Naive thymus-derived CD8-positive, alpha-beta T cell (primary cell): ENCODE measurements around the gene EDN3. TPM values are rescaled to one million over a fixed set of nuclear protein-coding genes. Genes with fewer than 3 reads are reported as not detected.

Experiments used
- ATAC-seq, 2 donors: fragments of 150-1000 bp; cut with Tn5 transposase in 1 of 2; sonication (Bioruptor Pico), chemical (Tn5 transposase) in 1 of 2; 1 replicate in 1 of 2; 2 replicates in 1 of 2; pipeline ENCODE4 v1.10.0; 2021; ENCODE audit warnings: mild to moderate bottlenecking in 2 of 2, moderate library complexity in 2 of 2
- POLR2A ChIA-PET: fragments of 350-600 bp; sonication (Branson Sonifier 250); formaldehyde crosslinking; loops from one replicate; lab custom pipeline; 2021; ENCODE audit warnings: antibody characterized with exemption; lab: Charles Lee
- DNase-seq, 10 donors: peaks; one replicate each; pipeline versions ENCODE4 v3.0.0 to v3.0.0-alpha.2; 2020 to 2022
- H3K27ac Mint-ChIP-seq, 10 donors: one replicate each; pipeline ENCODE4 v1.8.0; 2020 to 2022; ENCODE audit warnings: mild to moderate bottlenecking in 10 of 10, mixed read lengths in 10 of 10, moderate library complexity in 4 of 10, inconsistent platforms in 1 of 10
- H3K27me3 Mint-ChIP-seq, 5 donors: one replicate each; pipeline ENCODE4 v1.8.0; 2021 to 2022; ENCODE audit warnings: mixed read lengths in 5 of 5
- H3K36me3 Mint-ChIP-seq, 3 donors: one replicate each; pipeline ENCODE4 v1.8.0; 2020 to 2022; ENCODE audit warnings: mixed read lengths in 3 of 3, mild to moderate bottlenecking in 2 of 3, inconsistent platforms in 1 of 3
- H3K4me1 Mint-ChIP-seq, 4 donors: one replicate each; pipeline ENCODE4 v1.8.0; 2021 to 2022; ENCODE audit warnings: mixed read lengths in 4 of 4
- H3K4me3 Mint-ChIP-seq, 10 donors: one replicate each; pipeline ENCODE4 v1.8.0; 2020 to 2022; ENCODE audit warnings: mild to moderate bottlenecking in 10 of 10, mixed read lengths in 10 of 10, moderate library complexity in 6 of 10, inconsistent platforms in 1 of 10
- H3K9me3 Mint-ChIP-seq, 9 donors: one replicate each; pipeline ENCODE4 v1.8.0; 2020 to 2022; ENCODE audit warnings: mixed read lengths in 9 of 9, mild to moderate bottlenecking in 3 of 9, inconsistent platforms in 1 of 9, moderate library complexity in 1 of 9
- polyA plus RNA-seq, 3 donors: library from polyadenylated mRNA; unstranded; fragments of 300-500 nt; fragmentation: Illumina TruSeq; gene quantifications; one replicate each; pipeline ENCODE4 v1.2.3, GENCODE V29; 2021
- total RNA-seq, 8 experiments: library from RNA in 2 of 8; stranded (reverse) in 2 of 8; gene quantifications; one replicate each; pipeline ENCODE4 v1.2.3 and lab custom pipeline; 2021 to 2026

Gene EDN3, protein sequence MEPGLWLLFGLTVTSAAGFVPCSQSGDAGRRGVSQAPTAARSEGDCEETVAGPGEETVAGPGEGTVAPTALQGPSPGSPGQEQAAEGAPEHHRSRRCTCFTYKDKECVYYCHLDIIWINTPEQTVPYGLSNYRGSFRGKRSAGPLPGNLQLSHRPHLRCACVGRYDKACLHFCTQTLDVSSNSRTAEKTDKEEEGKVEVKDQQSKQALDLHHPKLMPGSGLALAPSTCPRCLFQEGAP
- total RNA-seq (not detected), polyA plus RNA-seq (not detected), total RNA-seq (lab: John Stamatoyannopoulos, UW) (0 to 0.30 (median 0.03) reads per million in 6 experiments)

DNA sequence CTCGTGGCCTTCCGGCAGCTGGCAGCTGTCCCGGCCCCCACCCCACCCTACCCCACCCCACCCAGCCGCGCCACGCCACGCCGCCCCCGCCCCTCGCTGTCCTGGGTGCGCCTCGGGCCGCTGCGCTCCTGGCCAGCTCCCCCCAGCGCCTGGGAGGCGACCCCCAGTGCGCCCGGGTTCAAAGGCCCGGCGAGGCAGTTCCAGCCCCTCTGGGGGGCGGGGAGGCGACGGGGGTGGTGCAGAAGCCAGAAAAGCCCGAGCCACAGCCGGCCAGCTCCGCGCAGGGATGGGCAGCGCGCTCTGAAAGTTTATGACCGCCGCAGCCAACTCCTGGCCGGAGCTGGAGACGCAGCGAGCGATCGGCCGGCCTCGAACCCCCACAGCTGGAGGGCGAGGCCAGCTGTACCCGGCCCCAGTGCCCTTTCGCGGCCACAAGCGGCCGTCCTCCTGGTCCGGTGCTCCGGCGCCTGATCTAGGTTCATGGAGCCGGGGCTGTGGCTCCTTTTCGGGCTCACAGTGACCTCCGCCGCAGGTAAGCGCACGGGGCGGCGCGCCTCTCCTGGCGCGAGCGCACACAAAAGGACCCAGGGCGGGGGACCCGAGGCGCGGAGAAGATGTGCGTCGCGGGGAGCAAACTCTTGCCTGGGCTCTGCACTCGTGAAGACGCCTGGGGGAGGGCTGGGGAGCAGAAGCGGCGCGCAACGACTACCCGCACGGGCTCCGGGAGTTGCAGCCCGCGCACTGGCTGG, at the start of gene EDN3:
Gene EDN3, plus strand, starts transcription at position 279 of the 749 bp plus-strand sequence. Its CDS starts 202 bp downstream, at position 481.
- H3K9me3 Mint-ChIP-seq = no peaks in the 10 kb centered on the region
- H3K27ac Mint-ChIP-seq = no peak within 1 kb of the TSS
- peaks cover 0 to 2% (median 0%) of the 10 kb centered on the region in 3 donors for H3K36me3 Mint-ChIP-seq
- H3K4me1 Mint-ChIP-seq = peaks cover 0 to 7% (median 3%) of the 10 kb centered on the region in 4 donors
- no peak for ATAC-seq
- POLR2A ChIA-PET = no interaction called here
- peak within 1 kb of the TSS in 3 of 10 donors; percentile 36 to 54 (median 45) for H3K4me3 Mint-ChIP-seq
- peaks cover 12 to 58% (median 48%) of the 10 kb centered on the region in 5 donors for H3K27me3 Mint-ChIP-seq
- DNase-seq = no peak

GRCh38 chr20:59253325-59253724, 47.1 kb upstream of the EDN3 start:
- peaks cover 0 to 18% (median 3%) of the 10 kb centered on the region in 9 donors for H3K9me3 Mint-ChIP-seq
- DNase-seq = peak in 9 of 10 donors; percentile 15 to 76 (median 58)
- peak; percentile 79 to 83 for ATAC-seq
- H3K4me3 Mint-ChIP-seq = peak overlapping the region; percentile 38 to 84 (median 73)
- no peaks in the 10 kb centered on the region for H3K27me3 Mint-ChIP-seq
- POLR2A ChIA-PET = interaction anchor here (0.6 to 2.0 kb wide), 12 partner anchors 12 to 945 kb away, joined by 3 to 10 read pairs (median 4); partner anchors contain the start of gene ATP5F1E
- H3K27ac Mint-ChIP-seq = peak overlapping the region; percentile 82 to 97 (median 93)
- peaks cover 24 to 44% (median 42%) of the 10 kb centered on the region in 3 donors for H3K36me3 Mint-ChIP-seq
- peaks cover 39 to 67% (median 56%) of the 10 kb centered on the region in 4 donors for H3K4me1 Mint-ChIP-seq

- peak; percentile 53 to 58 for ATAC-seq
- peaks cover 21 to 39% (median 37%) of the 10 kb centered on the region in 3 donors for H3K36me3 Mint-ChIP-seq
These were observed 46.6 kb upstream of the EDN3 start for GRCh38 chr20:59253779-59254319.

GRCh38 chr20:59255256-59255655, 45.2 kb upstream of the EDN3 start:
- Mint-ChIP-seq H3K36me3 (peaks cover 13 to 30% (median 24%) of the 10 kb centered on the region in 3 donors), H3K27ac (peak overlapping the region in 2 of 10 donors; percentile 1 to 22), H3K4me1 (peaks cover 43 to 74% (median 66%) of the 10 kb centered on the region in 4 donors), H3K27me3 (no peaks in the 10 kb centered on the region), H3K4me3 (peak overlapping the region in 1 of 10 donors; percentile 41), H3K9me3 (peaks cover 0 to 18% (median 3%) of the 10 kb centered on the region in 9 donors)
- DNase-seq (no peak), ATAC-seq (no peak)
- POLR2A ChIA-PET = no interaction called here

More at GRCh38 chr20:59253779-59254319, 46.6 kb upstream of the EDN3 start:
- Mint-ChIP-seq H3K4me3 (peak overlapping the region; percentile 38 to 84 (median 73)), H3K27me3 (no peaks in the 10 kb centered on the region), H3K9me3 (peaks cover 0 to 18% (median 3%) of the 10 kb centered on the region in 9 donors), H3K27ac (peak overlapping the region; percentile 82 to 97 (median 93)), H3K4me1 (peaks cover 40 to 71% (median 60%) of the 10 kb centered on the region in 4 donors)
- DNase-seq = peak in 9 of 10 donors; percentile 6 to 63 (median 31)
- POLR2A ChIA-PET = interaction anchor here (0.7 to 2.0 kb wide), 11 partner anchors 11 to 364 kb away, joined by 3 to 10 read pairs (median 4); partner anchors contain the start of gene ATP5F1E

- peak in 4 of 10 donors; percentile 5 to 41 (median 26) for DNase-seq
- peaks cover 26 to 48% (median 44%) of the 10 kb centered on the region in 4 donors for H3K4me1 Mint-ChIP-seq
These were observed 42.2 kb upstream of the EDN3 start for GRCh38 chr20:59258221-59258621.

GRCh38 chr20:59259946-59260345, 40.5 kb upstream of the EDN3 start:
- Mint-ChIP-seq H3K27ac (peak overlapping the region in 1 of 10 donors; percentile 34), H3K4me1 (peaks cover 17 to 31% (median 27%) of the 10 kb centered on the region in 4 donors), H3K4me3 (no peak overlapping the region), H3K9me3 (no peaks in the 10 kb centered on the region), H3K27me3 (no peaks in the 10 kb centered on the region), H3K36me3 (peaks cover 0 to 12% (median 0%) of the 10 kb centered on the region in 3 donors)
- DNase-seq (no peak), ATAC-seq (no peak)
- POLR2A ChIA-PET = interaction anchor here (1.0 kb wide), 1 partner anchor 9 kb away, joined by 3 read pairs; no protein-coding TSS in a partner anchor

More at GRCh38 chr20:59258221-59258621, 42.2 kb upstream of the EDN3 start:
- Mint-ChIP-seq H3K4me3 (peak overlapping the region in 8 of 10 donors; percentile 0 to 58 (median 40)), H3K36me3 (peaks cover 0 to 17% (median 2%) of the 10 kb centered on the region in 3 donors), H3K27me3 (no peaks in the 10 kb centered on the region), H3K9me3 (no peaks in the 10 kb centered on the region), H3K27ac (peak overlapping the region in 7 of 10 donors; percentile 7 to 72 (median 60))
- peak; percentile 29 to 42 for ATAC-seq
- POLR2A ChIA-PET = no interaction called here

- H3K4me1 Mint-ChIP-seq = peaks cover 8 to 12% (median 11%) of the 10 kb centered on the region in 4 donors
- peak overlapping the region in 1 of 10 donors; percentile 20 for H3K27ac Mint-ChIP-seq
- ATAC-seq (no peak), DNase-seq (no peak)
- POLR2A ChIA-PET = interaction anchor here (1.0 kb wide), 1 partner anchor 12 kb away, joined by 3 read pairs; no protein-coding TSS in a partner anchor
- H3K27me3 Mint-ChIP-seq = peaks cover 2 to 20% (median 8%) of the 10 kb centered on the region in 5 donors
- no peaks in the 10 kb centered on the region for H3K9me3 Mint-ChIP-seq
- H3K36me3 Mint-ChIP-seq = no peaks in the 10 kb centered on the region
- no peak overlapping the region for H3K4me3 Mint-ChIP-seq
These were observed 35.1 kb upstream of the EDN3 start for GRCh38 chr20:59265298-59265697.

- DNase-seq (no peak), ATAC-seq (no peak)
- Mint-ChIP-seq H3K4me1 (peaks cover 11 to 19% (median 18%) of the 10 kb centered on the region in 4 donors), H3K36me3 (no peaks in the 10 kb centered on the region), H3K4me3 (no peak overlapping the region), H3K9me3 (no peaks in the 10 kb centered on the region), H3K27me3 (peaks cover 2 to 37% (median 11%) of the 10 kb centered on the region in 5 donors), H3K27ac (no peak overlapping the region)
- POLR2A ChIA-PET = interaction anchor here (0.7 to 1.2 kb wide), 2 partner anchors 9 to 14 kb away, joined by 3 read pairs; no protein-coding TSS in a partner anchor
These were observed 31.5 kb upstream of the EDN3 start for GRCh38 chr20:59268870-59269269.

- H3K4me3 Mint-ChIP-seq = peak overlapping the region in 1 of 10 donors; percentile 4
- ATAC-seq = peak in 1 of 2 donors; percentile 25
- no peak overlapping the region for H3K27ac Mint-ChIP-seq
- peaks cover 17 to 25% (median 24%) of the 10 kb centered on the region in 4 donors for H3K4me1 Mint-ChIP-seq
- DNase-seq = no peak
- H3K27me3 Mint-ChIP-seq = peaks cover 2 to 43% (median 11%) of the 10 kb centered on the region in 5 donors
- no peaks in the 10 kb centered on the region for H3K36me3 Mint-ChIP-seq
- POLR2A ChIA-PET = interaction anchor here (0.7 to 1.2 kb wide), 4 partner anchors 7 to 17 kb away, joined by 3 to 5 read pairs (median 4); no protein-coding TSS in a partner anchor
- no peaks in the 10 kb centered on the region for H3K9me3 Mint-ChIP-seq
These were observed 30.9 kb upstream of the EDN3 start for GRCh38 chr20:59269411-59270025.

DNA sequence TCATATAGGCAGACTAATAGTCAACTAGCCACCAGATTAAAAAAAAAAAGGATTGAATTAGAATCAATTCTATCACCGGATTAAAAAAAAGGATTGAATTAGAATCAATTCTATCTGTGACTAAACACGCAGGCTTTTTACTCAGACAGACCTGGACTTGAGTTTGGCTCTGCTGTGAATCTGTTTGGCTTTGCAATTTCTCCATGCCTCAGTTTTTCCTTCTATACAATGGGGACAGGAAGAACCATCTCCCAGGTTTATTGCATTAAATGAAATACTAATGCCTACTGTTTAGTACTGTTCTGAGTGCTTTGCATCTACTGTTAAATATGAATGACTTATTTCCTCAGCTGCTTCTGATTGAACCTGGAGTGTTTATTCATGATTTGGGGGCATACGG, 30.0 kb upstream of the EDN3 start:
- Mint-ChIP-seq H3K36me3 (no peaks in the 10 kb centered on the region), H3K4me3 (no peak overlapping the region), H3K27me3 (peaks cover 2 to 51% (median 11%) of the 10 kb centered on the region in 5 donors), H3K9me3 (no peaks in the 10 kb centered on the region), H3K4me1 (peaks cover 14 to 31% (median 27%) of the 10 kb centered on the region in 4 donors), H3K27ac (no peak overlapping the region)
- ATAC-seq (no peak), DNase-seq (no peak)
- POLR2A ChIA-PET = no interaction called here

GRCh38 chr20:59273739-59274357, 26.6 kb upstream of the EDN3 start:
- no peaks in the 10 kb centered on the region for H3K36me3 Mint-ChIP-seq
- peak overlapping the region in 2 of 10 donors; percentile 4 to 65 for H3K27ac Mint-ChIP-seq
- H3K9me3 Mint-ChIP-seq = no peaks in the 10 kb centered on the region
- H3K4me3 Mint-ChIP-seq = peak overlapping the region in 5 of 10 donors; percentile 19 to 55 (median 44)
- DNase-seq = no peak
- POLR2A ChIA-PET = interaction anchor here (1.2 kb wide), 1 partner anchor 11 kb away, joined by 4 read pairs; no protein-coding TSS in a partner anchor
- peak in 1 of 2 donors; percentile 53 for ATAC-seq
- H3K27me3 Mint-ChIP-seq = peaks cover 2 to 50% (median 8%) of the 10 kb centered on the region in 5 donors
- H3K4me1 Mint-ChIP-seq = peaks cover 18 to 35% (median 27%) of the 10 kb centered on the region in 4 donors
